Prostate gland (tissue), 2 donors: ENCODE results near the gene UBE4B.

Source experiments
- POLR2A ChIP-seq: fragments of 450-650 bp; IDR thresholded peaks from one replicate; pipeline ENCODE4 v1.6.1; 2016; ENCODE audit warnings: antibody characterized with exemption, mild to moderate bottlenecking
- TF ChIP-seq, protein P1 (sequence below), 4 experiments: fragments of 200-600 bp in 2 of 4; fragments of 450-650 bp in 2 of 4; sonication (generic) in 2 of 4; IDR thresholded peaks; 1 replicate in 3 of 4; 2 replicates in 1 of 4; pipeline ENCODE4 v1.5.1; 2016 to 2019; ENCODE audit warnings: antibody characterized with exemption in 4 of 4, mild to moderate bottlenecking in 2 of 4, moderate library complexity in 2 of 4

DNA sequence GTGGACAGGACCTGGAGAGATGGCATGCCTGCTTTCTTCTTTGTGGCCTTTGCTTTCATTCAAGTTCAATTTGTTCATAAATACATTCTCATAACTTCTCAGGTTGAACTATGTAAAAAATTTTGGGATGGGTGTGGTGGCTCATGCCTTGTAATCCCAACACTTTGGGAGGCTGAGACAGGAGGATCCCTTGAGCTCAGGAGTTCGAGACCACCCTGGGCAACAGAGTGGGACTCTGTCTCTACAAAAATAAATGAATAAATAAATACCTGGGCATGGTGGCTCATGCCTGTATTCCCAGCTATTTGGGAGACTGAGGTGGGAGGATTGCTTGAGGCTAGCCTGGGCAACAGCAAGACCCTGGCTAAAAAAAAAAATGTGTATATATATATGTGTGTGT, 179.7 kb downstream of the UBE4B start:
- TF ChIP-seq, protein P1, sequence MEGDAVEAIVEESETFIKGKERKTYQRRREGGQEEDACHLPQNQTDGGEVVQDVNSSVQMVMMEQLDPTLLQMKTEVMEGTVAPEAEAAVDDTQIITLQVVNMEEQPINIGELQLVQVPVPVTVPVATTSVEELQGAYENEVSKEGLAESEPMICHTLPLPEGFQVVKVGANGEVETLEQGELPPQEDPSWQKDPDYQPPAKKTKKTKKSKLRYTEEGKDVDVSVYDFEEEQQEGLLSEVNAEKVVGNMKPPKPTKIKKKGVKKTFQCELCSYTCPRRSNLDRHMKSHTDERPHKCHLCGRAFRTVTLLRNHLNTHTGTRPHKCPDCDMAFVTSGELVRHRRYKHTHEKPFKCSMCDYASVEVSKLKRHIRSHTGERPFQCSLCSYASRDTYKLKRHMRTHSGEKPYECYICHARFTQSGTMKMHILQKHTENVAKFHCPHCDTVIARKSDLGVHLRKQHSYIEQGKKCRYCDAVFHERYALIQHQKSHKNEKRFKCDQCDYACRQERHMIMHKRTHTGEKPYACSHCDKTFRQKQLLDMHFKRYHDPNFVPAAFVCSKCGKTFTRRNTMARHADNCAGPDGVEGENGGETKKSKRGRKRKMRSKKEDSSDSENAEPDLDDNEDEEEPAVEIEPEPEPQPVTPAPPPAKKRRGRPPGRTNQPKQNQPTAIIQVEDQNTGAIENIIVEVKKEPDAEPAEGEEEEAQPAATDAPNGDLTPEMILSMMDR (IDR thresholded peaks at IDR 0.05): no peak
- no peak for TF ChIP-seq POLR2A
